Activated T-helper 2 cell treated with anti-CD3 and anti-CD28 coated beads, Interferon-gamma antibody, Interleukin-2, Interleukin-4, amounts not matched to agents 10 μg/mL and 5 μg/mL and 100 μg/mL, durations not matched to agents 14 hours and 24 hours and 36 hours (primary cell): ENCODE measurements around the gene FBXO11. TPM values are rescaled to one million over a fixed set of nuclear protein-coding genes. Genes with fewer than 3 reads are reported as not detected.

Experiments
- DNase-seq: peaks from one replicate; pipeline ENCODE4 v3.0.0; 2021; ENCODE audit warnings: low spot score
- H3K27ac Mint-ChIP-seq: one replicate; pipeline ENCODE4 v1.8.0; 2021; ENCODE audit warnings: mixed read lengths
- H3K27me3 Mint-ChIP-seq: one replicate; pipeline ENCODE4 v1.8.0; 2021; ENCODE audit warnings: low read depth, mixed read lengths
- H3K36me3 Mint-ChIP-seq: one replicate; pipeline ENCODE4 v1.8.0; 2021; ENCODE audit warnings: low read depth, mixed read lengths
- H3K4me1 Mint-ChIP-seq: one replicate; pipeline ENCODE4 v1.8.0; 2021; ENCODE audit warnings: low read depth, mixed read lengths
- H3K4me3 Mint-ChIP-seq: one replicate; pipeline ENCODE4 v1.8.0; 2021; ENCODE audit warnings: low read depth, mild to moderate bottlenecking, moderate library complexity, mixed read lengths
- H3K9me3 Mint-ChIP-seq: one replicate; pipeline ENCODE4 v1.8.0; 2021; ENCODE audit warnings: mixed read lengths
- intact Hi-C: fragments of 100-400 bp; cut with micrococcal nuclease; formaldehyde crosslinking; loops from one replicate; pipeline ENCODE4 v1.15.1; 2023
- total RNA-seq: library from RNA; stranded (reverse); gene quantifications from 2 replicates; pipeline ENCODE4 v1.2.3, GENCODE V29; 2022

The FBXO11 gene
- total RNA-seq, 1 donor from 2014 or later = 58.6 TPM

- Mint-ChIP-seq H3K27me3 (peaks cover 2% of the 10 kb centered on the region), H3K9me3 (no peaks in the 10 kb centered on the region), H3K4me3 (no peak overlapping the region), H3K4me1 (peaks cover 2% of the 10 kb centered on the region), H3K27ac (no peak overlapping the region), H3K36me3 (no peaks in the 10 kb centered on the region)
- intact Hi-C loops = loop anchor here (10.0 kb wide), 1 partner anchor 53 kb away; no protein-coding TSS in a partner anchor
- no peak for DNase-seq
These were observed 138.8 kb downstream of the FBXO11 start for GRCh38 chr2:47767497-47767844.

- Mint-ChIP-seq H3K27me3 (no peaks in the 10 kb centered on the region), H3K36me3 (no peaks in the 10 kb centered on the region), H3K27ac (peak overlapping the region; percentile 77), H3K9me3 (peaks cover 5% of the 10 kb centered on the region), H3K4me3 (no peak overlapping the region), H3K4me1 (peaks cover 9% of the 10 kb centered on the region)
- intact Hi-C loops = no loop called here
- no peak for DNase-seq
These were observed 154.4 kb downstream of the FBXO11 start for GRCh38 chr2:47751856-47752414.

GRCh38 chr2:47747878-47748277 is 158.4 kb downstream of the FBXO11 start:
- H3K36me3 Mint-ChIP-seq = no peaks in the 10 kb centered on the region
- H3K27me3 Mint-ChIP-seq = no peaks in the 10 kb centered on the region
- peaks cover 9% of the 10 kb centered on the region for H3K4me1 Mint-ChIP-seq
- no peak overlapping the region for H3K27ac Mint-ChIP-seq
- H3K9me3 Mint-ChIP-seq = peaks cover 9% of the 10 kb centered on the region
- no peak overlapping the region for H3K4me3 Mint-ChIP-seq
- intact Hi-C loops = no loop called here
- DNase-seq = no peak

DNA sequence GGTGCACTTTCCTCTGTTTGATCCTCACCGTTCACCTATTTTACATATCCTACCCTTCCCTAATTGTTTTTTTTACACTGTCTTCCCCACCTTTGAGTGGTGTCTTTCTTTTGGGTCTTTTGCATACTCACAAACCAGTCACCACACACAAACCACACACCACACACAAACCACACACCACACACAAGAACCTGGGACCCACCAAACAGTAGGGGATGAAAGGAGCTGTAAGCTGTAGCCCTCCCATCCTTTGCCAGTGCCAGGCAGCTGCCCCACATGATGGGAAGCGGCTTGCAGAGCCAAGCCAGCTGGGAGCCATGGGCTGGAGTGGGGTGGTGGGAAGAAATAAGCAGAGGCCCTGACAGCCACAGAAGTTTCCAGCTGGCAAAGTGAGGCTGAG is 162.2 kb downstream of the FBXO11 start:
- Mint-ChIP-seq H3K4me1 (peaks cover 10% of the 10 kb centered on the region), H3K9me3 (peaks cover 9% of the 10 kb centered on the region), H3K36me3 (no peaks in the 10 kb centered on the region), H3K27me3 (no peaks in the 10 kb centered on the region), H3K4me3 (no peak overlapping the region), H3K27ac (no peak overlapping the region)
- intact Hi-C loops = no loop called here
- DNase-seq = no peak

DNA sequence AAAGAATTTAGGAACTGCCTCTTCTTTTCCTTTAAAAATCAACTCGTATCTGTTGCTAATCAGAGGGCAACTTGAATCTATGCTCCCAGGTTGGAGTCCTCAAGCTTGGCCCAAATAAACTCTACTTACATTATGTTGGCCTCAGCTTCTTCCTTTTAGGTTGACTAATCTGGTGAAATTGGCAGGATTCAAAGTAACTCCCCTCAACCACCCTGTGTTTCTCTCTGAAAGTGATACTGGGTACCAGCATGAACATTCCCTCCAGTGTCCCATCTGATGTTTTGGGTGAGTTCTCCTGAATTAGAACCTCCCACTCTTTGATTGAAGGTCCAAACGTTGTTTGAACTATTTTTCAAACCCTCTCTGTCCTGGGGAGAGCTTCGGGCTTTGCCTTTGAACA is 164.7 kb downstream of the FBXO11 start:
- no peak overlapping the region for H3K4me3 Mint-ChIP-seq
- no peaks in the 10 kb centered on the region for H3K27me3 Mint-ChIP-seq
- intact Hi-C loops = no loop called here
- no peak overlapping the region for H3K27ac Mint-ChIP-seq
- no peak for DNase-seq
- no peaks in the 10 kb centered on the region for H3K36me3 Mint-ChIP-seq
- H3K4me1 Mint-ChIP-seq = peaks cover 10% of the 10 kb centered on the region
- peaks cover 1% of the 10 kb centered on the region for H3K9me3 Mint-ChIP-seq

DNA sequence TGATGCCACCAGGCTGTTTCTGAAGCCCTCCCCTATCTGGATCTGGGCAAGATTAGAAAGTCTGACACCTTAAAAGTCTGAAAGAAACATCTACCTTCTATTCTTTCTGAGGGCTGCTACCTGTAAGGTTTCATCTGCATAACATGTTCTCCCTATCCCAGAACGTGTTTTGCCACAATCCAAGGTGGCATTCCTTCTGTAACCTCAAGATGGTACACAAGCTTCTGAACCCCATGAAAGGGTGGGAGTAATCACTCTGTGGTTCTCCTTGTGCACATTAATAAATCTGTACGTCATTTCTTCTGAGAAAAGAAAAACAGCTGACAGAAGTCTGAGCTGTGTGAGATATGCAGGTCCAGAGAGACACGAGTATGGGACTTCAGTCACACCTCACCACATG is 165.2 kb downstream of the FBXO11 start:
- Mint-ChIP-seq H3K4me1 (peaks cover 10% of the 10 kb centered on the region), H3K27me3 (no peaks in the 10 kb centered on the region), H3K36me3 (no peaks in the 10 kb centered on the region), H3K9me3 (no peaks in the 10 kb centered on the region), H3K27ac (no peak overlapping the region), H3K4me3 (no peak overlapping the region)
- DNase-seq = no peak
- intact Hi-C loops = no loop called here

Other genes with a start within 250 kb of the FBXO11 start
- 119 and 132 TPM in 2 replicates for gene MSH6, start 123.4 kb downstream of the FBXO11 start, total RNA-seq